ENCODE data around the gene TAPT1.
"Not testable (repeated sequence)": the region's sequence is repeated elsewhere in the genome, so short reads cannot be mapped to it uniquely, and the experiment has no call there.

Gene TAPT1, protein sequence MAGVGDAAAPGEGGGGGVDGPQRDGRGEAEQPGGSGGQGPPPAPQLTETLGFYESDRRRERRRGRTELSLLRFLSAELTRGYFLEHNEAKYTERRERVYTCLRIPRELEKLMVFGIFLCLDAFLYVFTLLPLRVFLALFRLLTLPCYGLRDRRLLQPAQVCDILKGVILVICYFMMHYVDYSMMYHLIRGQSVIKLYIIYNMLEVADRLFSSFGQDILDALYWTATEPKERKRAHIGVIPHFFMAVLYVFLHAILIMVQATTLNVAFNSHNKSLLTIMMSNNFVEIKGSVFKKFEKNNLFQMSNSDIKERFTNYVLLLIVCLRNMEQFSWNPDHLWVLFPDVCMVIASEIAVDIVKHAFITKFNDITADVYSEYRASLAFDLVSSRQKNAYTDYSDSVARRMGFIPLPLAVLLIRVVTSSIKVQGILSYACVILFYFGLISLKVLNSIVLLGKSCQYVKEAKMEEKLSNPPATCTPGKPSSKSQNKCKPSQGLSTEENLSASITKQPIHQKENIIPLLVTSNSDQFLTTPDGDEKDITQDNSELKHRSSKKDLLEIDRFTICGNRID

DNA sequence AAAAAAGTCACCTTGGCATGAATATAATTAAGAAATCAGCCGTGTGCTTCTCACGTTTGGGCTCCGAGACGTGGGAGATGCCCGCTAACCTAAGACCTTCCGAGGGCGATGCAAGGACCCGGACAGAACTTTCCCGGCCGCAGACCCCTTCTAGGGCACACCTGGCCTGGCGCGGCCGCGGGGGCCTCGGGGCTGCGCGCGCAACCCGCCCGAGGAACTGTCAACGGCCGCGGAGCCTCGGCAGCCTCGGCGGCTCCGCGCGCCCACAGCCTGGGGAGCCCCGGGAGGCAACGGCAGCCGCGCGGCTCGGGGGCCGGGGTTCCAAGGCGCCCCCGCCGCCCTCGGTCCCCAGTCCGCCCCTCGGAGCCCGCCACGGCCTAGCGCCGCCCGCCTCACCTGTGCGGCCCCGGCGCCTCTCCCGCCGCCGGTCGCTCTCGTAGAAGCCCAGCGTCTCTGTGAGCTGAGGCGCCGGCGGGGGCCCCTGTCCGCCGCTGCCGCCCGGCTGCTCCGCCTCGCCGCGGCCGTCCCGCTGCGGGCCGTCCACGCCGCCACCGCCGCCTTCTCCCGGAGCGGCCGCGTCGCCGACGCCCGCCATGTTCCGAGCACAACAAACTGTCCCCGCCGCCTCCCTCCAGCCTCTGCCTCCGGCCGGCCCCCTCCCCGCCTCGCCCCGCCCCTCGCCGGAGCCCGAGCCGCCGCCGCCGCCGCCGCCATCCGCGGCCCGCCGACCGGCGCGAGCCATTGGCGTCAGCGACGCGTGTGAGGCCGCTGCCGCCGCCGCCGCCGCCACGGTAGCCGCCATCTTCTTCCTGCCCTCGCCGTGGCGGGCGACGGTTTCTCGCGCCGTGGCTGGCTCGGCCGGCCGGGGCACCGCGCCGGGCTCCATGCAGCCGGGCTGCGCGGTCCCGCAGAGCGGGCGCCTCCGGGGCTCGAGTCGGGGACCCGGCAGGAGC, at the start of gene TAPT1:
TAPT1 (minus strand) TSS at position 609 of the 953 bp plus-strand sequence; CDS start at position 595, 14 bp downstream.
- peak; percentile 85 for DNase-seq

DNA sequence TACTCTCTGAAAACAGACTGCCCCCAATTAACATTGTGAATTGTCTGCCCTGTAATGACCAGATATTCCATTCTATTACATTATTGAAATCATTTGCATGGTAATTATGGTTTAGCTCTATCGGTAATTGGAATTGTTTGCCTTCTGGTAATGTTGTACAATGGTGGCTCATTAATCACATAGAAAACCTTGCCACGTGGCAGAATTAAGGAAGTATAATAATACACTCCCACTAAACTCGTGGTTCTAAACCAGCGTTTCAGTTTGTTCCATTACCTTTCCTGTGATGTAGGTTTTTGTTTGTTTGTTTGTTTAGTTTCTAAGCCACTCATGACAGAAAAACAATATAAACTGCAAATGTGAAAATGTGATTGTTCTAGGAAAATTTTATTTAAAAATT, 45.1 kb upstream of the TAPT1 start:
- DNase-seq = no peak

DNA sequence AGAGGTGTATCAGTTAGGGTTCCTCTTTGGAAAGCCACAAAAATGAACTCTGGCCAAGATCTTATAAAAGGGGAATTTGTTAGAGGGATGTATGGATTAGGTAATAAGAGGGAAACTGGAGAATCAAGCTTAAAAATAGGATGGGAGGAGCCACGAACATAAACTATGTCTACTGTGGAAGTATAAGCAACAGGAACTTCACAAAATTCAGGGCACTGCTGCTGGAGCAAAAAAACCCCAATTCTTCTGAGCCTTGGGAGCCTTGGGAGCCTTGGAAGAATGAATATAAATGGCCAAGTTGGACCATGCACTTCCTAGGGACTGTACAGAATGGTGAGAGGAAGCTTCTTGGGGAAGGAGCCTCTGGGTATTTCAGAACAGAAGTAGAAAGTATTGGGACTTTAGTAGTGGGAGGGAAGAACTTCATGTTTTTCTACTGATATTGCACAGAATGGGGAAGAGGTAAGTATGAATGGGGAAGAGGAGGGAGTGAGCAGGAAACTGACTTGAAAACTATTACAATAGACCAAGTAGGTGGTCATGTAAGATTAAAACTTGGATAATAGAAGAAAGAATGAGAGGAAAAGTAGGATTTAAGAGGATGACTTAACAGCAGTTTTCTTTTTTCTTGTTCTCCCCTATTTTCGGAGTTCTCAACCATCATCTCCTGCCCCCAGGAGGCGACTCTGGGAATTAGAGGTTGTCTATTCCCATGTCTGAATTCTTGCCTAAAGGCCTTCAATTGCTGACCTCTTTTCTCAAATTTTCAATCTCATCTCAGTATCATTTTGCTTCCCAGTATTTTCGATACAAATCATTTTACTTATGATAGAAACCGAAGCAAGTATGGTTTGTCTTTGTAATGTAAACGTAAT, 44.4 kb upstream of the TAPT1 start:
- DNase-seq = no peak

DNA sequence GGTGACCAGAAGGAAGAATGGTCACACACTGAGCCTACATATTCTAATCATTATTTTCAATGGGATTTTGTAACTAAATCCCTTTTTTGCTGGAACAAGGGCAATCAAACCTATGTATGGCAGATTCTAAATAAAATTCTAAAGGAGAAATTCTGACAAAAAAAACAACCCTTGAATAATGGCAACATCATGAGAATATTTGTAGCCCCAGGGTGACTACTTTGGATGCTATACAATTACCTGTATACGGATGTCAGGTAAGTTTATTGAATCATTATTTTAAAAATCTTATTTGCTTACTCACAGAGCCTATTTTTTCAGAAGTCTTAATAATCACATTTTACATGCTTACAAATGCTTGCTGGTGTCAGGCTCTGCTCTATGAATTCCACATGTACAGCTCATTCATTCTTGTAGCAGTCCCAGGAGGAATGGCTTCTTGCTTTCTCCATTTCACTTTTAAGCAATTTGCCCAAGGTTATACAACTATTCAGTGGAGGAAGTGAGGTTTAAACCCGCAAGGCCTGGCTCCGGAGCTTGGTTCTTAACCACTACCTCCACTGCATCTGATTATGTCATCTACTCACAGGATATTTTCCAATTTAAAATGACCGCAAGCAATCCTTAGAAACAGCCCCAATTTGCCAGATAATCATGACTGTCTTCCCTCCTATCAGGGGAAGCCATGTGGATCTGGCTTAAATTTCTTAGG, 43.6 kb upstream of the TAPT1 start:
- not testable (repeated sequence) for DNase-seq

DNA sequence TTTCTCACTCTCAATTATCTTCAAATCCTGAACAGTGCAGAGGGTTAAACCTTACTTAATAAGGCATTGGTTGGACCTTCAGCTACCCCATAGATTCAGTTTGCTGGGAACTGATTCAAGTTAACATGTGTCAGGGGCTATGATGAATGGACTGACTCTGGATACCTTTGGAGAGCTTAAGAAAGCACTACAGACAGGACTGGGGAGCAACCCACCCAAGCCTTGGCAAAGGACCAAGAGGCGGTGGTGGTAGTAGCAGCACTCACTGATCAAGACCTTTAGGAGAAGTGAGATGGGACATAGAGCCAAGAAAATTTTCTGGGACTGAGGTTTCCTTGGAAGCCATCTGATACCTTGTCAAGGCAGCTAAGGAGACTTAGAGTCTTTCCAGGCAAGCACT, 43.0 kb upstream of the TAPT1 start:
- no peak for DNase-seq

DNA sequence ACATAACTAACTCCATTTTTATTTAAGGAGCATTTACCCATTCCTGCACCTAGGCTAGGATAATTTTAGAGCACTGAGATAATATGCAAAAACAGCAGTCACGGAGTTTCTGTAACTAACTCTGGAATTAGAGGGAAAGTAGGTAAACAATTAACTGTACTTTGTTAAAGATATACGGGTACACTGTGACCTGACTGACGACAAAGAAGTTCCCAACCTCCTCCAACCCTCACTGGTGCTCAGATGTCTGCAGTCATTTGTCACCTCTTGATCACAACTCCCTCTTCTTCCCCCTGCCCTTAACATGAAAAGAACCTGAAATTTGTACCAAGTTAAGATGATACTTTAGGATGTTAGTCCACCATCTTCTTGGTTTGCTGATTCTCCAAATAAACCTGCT, 42.0 kb upstream of the TAPT1 start:
- DNase-seq = no peak

DNA sequence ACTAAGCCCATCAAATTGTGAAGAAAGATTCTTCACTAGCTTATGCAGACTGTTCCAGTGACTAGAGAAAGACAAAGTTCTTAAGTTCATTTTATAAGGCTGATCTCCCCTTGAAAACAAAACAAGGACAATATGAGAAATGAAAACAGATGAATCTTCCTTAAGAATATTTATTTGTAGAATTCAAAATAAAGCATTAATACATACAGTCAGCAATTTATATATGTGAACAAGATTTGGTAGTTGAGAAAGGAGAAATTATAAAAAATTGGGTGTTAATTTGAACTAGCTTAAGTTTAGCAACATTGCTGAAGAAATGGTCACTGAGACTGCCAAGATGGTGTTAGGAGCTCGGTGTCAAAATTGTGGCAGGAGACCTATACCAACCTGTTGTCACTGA, 41.4 kb upstream of the TAPT1 start:
- DNase-seq = no peak

DNA sequence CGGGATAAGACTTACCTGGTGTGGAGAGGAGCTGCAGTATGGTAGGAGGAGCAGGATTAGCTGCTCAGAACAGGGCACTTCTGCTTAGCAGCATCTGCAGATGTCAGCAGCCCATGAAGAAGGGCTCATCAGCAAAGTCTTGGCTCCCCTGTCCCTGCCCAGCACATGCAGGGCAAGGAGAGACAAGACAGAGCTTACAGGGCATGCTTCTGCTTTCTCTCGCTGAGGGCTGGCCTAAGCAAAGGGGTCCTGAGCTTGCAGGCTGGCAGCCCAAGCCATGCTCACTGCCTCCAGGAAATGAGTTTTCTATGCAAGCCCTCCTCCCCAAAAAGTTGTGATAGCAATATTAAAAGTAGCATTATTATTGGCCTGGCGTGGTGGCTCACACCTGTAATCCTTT, 39.5 kb upstream of the TAPT1 start:
- no peak for DNase-seq

DNA sequence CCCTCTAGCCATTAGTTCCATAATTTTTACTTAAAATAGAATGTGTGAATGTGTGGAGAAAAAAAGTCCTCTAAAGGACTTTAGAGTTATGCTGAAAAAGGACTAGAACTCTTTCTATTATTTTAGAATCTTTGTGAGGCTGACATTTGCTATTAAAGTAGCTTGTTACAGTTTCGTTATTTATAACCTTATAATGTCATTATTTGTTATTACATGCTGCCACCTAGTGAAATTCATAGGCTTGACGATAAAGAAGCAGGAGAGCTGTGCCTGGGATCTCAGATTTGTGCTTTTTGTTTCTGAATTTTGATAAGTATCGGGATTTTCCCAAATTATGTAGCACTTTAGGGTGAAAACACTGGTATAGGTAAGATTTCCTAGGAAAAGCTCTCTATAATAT, 38.5 kb upstream of the TAPT1 start:
- peak; percentile 54 for DNase-seq

DNA sequence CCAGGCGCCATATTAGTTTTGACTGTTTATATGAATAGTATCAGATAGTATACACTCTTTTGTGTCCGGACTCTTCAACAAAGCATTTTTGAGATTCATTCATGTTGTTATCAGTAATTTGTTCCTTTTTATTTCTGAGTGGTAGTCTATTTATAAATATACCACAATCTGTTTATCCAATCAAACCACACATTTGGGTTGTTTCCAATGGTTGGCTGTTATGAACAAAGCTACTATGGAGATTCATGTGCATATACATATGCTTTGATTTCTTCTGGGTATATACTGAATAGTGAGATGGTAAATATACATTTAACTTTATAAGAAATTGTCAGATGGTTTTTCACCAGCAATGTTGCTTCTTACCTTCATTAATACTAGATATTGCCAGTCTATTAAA, 36.8 kb upstream of the TAPT1 start:
- DNase-seq = no peak

DNA sequence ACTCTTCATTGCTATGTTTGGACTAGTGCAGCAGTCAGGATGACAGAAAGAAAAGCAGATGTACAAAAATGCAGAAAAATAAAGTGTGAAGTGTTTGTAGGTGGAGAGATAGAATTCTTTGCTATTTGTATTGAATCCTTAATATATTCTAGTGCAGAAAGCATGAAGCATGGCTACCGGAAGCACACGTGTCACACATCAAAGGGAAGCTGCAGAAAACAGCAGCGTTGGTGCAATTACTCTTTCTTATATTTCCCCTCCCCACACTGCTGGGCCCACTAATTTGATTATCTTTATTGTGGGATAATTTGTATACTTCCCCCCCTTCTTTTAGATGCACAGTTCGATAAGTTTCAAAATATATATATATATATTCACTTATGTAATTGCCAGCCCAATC, 35.9 kb upstream of the TAPT1 start:
- no peak for DNase-seq

DNA sequence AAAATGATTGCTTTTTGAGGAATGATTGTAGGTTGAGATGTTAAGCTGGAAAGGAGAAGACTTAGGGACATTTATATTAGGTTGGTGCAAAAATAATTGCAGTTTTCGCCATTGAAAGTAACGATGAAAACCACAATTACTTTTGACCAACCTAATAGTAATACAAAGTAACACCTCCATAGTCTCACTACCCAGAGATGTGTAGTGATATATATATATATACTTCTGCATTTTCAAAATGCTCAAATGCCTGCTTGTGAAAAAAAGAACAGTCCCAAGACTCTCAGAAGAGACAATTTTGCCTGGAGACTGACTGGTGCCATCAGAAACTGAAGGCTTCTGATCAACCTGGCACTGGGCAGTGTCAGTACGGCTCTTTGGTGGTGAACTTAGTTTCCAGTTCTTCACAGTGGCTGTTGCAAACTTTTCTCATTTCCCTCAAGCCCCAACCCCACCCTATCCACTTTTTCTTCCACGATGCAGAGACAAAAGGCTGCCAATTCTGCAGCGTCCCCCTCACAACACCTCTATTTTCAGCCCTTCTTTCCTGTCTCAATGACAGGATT, 35.1 kb upstream of the TAPT1 start:
- no peak for DNase-seq

DNA sequence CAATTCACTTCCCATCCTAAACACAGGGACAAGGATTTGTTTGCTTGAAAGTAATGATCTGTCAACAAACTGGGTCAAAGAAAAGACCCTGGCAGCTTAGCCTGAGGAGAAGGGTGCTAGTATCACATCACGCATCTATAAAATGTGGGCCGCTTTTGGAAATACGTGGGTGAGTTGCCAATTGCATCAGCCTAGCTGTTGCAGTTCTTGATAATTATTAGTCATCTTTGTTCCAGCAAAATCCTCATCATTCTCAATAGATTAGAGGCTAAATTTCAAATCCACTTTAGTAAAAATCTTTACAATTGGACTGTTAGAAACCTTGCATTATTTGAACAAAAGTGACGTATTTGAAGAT, 33.6 kb upstream of the TAPT1 start:
- DNase-seq = no peak

DNA sequence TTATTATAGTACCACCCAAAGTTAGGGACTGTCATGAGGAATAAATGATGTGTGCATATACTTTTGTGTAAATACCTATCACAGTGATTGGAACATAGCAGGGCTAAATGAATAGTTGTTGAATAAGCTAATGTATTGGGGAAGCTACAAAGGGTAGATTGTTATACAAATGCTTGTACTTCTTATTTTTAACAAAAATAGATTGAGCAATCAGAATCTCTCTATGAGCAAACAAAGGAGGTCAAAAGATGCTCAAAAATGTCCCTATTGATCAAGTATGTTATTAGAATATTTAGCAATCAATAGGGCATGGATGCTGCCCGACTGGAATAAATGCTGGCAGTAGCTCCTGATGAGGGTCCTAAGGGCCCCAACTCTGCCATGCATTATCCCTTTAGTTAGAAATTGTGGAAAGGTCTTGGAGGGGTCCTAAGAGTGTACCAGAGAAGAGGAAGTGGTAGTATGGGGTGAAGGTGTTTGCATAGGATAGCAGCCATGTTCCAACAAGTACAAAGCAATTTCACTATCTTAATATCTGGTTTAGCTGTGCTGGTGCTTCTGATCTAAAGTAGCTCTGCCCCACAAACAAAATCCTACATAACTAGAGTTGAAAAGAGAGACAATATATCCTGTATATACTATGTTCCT, 33.1 kb upstream of the TAPT1 start:
- no peak for DNase-seq

DNA sequence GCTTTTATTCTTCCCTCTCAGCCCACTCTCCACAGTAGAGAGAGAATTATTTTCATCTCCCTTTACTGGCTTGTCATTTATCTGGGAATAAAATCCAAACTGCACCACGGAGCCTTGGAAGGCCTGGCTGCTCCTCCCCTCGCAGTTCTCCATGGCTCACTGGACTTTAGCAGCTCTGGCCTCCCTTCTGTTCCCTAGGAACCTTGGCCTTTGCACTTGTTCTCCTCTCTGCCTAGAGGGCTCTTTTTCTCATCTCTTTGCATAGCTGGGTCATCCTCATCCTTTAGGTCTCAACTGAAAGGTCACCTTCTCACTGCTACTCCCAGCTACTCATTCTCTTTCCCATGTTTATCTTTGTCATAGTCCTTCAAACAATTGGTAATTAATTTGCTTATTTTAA, 31.3 kb upstream of the TAPT1 start:
- DNase-seq = no peak

DNA sequence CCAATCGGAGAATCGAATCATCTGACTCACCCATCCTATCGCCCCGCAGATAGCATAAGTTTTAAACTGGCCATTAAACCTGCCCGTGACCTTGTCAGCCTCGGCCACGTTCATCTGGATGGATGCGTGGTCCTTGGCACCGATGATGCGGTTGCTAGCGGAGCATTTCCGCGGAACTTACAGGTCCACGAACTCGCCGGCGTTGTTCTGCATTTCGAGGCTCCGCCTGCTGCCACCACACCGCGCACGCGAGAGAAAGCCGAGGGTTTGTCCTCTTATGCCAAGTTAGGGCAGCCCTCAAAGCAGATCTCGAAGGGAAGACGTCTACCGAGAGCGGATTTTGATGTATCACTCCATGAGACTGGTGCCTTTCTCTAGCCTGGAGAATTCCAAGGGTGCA, 30.1 kb upstream of the TAPT1 start:
- no peak for DNase-seq

DNA sequence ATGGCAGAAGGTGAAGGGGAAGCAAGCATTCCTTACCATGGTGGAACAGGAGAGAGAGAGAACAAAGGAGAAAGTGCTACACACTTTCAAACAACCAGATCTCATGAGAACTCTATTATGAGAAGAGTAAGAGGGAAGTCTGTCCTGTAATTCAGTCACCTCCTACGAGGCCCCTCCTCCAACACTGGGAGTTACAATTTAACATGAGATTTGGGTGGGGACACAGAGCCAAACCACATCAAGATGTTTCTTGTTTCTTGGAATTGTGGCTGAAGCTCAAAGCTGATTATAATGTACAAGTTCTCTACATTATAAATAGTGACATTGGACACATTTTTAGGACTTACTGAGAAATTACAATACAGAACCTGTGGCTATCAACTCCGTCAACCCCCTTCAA, 29.5 kb upstream of the TAPT1 start:
- no peak for DNase-seq

DNA sequence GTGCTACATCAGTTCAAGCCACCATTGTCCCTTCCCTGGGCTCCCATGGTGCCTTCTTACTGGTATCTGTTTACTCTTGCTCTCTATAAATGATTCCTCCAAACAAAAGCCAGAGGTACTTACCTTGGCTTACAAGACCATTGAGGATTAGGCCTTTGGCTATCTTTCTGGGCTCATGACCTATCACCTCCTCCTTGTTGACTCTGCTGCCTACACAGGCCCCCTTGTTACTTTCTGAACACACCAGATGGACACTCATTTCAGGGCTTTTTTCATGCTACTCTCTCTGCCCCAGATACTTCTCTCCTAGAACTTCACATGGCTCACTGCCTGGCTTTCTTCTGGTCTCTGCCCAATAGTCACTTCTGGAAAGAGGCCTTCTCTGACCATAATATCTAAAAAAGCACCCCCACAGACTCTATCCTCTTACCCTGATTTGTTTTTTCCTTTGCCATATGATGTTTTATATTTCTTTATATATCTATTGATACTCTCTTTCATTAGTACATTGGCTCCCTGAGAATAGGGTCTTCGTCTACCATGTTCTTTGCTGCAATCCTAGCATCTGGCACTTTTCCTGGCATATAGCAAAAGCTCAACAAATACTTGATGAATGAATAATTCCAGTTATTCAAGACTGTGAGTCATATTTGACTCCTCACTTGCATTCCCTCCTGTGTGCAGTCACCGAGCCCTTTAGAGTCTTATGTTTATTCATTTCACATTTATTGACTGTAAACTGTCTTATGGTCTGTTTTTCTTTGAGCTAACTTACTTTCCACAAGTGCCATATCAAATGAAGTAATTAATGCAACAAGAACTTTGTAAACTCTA, 27.1 kb upstream of the TAPT1 start:
- no peak for DNase-seq

DNA sequence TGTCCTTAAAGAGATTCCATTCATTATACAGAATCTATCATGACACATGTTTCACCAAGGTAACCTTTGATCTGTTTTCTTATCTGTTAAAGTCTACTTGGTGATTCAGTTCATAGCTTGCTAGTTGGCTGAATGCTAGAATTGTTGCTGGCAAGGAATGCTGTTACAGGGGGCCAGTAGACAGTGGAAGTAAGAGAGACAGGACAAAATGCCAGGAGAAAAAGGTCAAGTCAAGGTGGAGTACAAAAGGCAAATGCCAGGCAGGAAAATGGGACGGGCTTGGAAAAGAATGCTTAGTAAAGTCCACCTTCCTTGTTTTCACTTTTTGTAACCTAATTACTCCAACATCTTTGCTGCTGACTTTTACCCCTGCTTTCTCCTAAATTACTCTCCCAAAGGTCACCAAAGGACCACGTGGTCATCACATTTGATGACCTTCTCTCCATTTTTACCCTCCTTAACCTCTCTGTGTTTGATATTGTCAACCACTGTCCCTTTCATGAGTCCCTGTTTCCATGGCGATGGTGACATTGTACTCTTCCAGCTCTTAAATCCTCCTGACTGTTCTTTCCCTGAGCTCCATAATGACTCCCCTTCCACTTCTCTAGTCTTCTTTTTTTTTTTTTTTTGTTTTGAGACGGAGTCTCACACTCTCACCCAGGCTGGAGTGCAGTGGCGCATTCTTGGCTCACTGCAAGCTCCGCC, 24.5 kb upstream of the TAPT1 start:
- no peak for DNase-seq

DNA sequence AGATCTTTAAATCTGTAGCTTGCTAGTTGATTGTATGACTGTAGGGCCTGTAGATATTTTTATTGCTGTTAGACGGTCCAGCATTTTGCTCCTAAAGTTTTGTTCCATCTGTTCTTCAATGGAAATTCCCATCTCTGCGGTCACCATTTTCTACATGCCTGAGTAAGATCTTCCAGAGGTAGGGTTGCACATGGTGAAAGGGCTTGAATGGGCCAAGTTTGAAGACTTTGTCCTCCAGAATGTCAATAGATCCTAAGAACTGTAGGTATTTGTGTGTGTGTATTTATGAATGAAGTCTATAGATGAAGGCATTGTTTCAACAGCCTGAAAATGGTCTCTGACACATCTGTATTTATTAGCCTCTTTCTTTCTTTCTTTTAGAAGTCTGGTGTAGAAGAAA, 22.3 kb upstream of the TAPT1 start:
- DNase-seq = no peak

All from CD4-positive, alpha-beta T cell treated with Interleukin-17A for 1 hour (primary cell).